ENCODE results near the gene MYO5B.

Gene MYO5B

DNA sequence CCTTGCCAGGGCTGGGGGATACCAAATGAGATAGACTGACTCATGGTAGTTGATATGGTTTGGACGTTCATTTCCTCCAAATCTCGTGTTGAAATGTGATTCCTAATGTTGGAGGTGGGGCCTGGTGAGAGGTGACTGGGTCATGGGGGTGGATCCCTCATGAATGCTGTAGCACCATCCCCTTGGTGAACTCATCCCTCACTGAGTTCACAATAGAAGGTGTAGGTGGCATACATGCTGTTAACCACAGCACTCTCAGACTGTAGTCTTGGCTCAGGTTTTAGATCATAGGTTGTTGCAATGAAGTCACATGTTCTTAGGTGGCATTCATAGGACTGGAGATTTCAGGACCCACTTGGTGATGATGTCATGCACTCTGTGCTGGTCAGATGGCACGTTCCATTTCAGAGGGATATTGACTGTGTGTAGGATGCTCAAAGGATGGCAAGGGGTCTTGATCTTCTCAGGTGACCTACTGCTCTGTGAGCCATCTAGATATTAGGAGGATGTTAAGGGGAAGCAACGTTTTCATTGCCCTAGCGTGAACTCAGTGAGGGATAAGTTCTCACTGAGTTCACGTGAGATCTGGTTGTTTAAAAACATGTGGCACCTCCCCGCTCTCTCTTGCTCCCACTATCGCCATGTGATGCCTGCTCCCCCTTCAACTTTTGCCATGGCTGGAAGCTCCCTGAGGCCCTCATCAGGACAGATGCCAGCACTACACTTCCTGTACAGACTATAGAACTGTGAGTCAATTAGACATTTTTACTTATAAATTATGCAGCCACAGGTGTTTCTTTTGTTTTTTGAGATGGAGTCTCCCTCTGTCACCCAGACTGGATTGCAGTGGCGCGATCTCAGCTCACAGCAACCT is 307.8 kb downstream of the MYO5B start:
- no peak for DNase-seq (ENCODE audit: low read depth)

DNA sequence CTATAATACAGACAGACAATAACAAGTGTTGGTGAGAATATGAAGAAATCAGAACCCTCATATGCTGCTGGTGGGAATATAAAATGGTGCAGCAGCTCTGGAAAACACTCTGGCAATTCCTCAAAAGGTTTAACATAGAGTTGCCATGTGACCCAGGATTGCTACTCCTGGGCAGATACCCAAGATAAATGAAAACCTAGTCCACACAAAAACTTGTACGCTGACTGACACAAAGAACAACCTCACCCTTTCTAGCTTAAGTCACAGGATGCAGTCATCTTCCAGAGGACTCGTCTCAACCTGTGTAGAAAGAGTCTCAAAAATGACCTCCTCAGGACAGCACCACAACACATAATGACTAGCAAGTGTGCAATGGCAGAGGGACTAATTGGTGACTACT is 310.0 kb downstream of the MYO5B start:
- DNase-seq (ENCODE audit: low read depth): no peak
- in situ Hi-C loops (cut with HindIII; ENCODE audit: low sequenced_read_pairs): no loop called here
- H3K4me3 ChIP-seq (ENCODE audit: low read depth, low read length): no peak overlapping the region
- no peak for TF ChIP-seq CTCF (IDR thresholded peaks at IDR 0.05; ENCODE audit: low read depth, low read length, missing control alignments)

More for the DNA sequence above, 307.8 kb downstream of the MYO5B start:
- no peak for TF ChIP-seq CTCF (IDR thresholded peaks at IDR 0.05; ENCODE audit: low read depth, low read length, missing control alignments)
- no peak overlapping the region for H3K4me3 ChIP-seq (ENCODE audit: low read depth, low read length)
- in situ Hi-C loops (cut with HindIII; ENCODE audit: low sequenced_read_pairs): no loop called here

DNA sequence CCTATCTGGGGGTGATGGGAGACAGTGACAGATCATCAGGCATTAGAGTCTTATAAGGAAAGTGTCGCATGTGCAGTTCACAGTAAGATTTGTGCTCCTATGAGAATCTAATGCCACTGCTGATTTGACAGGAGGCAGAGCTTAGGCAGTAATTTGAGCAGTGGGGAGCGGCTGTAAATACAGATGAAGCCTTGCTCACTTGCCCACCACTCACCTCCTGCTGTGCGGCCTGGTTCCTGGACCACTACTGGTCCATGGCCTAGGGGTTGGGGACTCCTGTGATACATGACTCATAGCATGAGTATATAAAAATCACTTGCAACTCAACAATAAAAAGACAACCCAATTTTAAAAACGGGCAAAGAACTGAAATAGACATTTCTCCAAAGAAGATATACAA is 310.5 kb downstream of the MYO5B start:
- TF ChIP-seq CTCF (IDR thresholded peaks at IDR 0.05; ENCODE audit: low read depth, low read length, missing control alignments): no peak
- DNase-seq (ENCODE audit: low read depth): no peak
- in situ Hi-C loops (cut with HindIII; ENCODE audit: low sequenced_read_pairs): no loop called here
- no peak overlapping the region for H3K4me3 ChIP-seq (ENCODE audit: low read depth, low read length)

GRCh38 chr18:49880661-49881060 is 314.3 kb downstream of the MYO5B start:
- no peak for TF ChIP-seq CTCF (IDR thresholded peaks at IDR 0.05; ENCODE audit: low read depth, low read length, missing control alignments)
- in situ Hi-C loops (cut with HindIII; ENCODE audit: low sequenced_read_pairs): no loop called here
- H3K4me3 ChIP-seq (ENCODE audit: low read depth, low read length): no peak overlapping the region
- DNase-seq (ENCODE audit: low read depth): no peak

DNA sequence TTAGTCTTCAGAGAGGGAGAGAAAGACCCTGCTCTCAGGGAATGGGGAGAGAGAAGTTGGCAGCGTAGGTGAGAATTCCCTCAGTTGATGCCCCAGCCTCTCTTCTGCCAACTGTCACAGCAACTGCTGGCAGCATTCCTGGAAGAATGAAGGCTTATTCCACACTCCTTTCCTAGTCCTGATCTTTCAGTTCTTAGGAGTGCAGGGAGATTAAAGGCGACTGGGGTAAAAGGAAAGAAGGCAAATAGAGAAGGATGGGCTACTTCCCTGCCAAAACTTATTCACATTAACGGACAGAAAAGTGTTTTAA is 315.7 kb downstream of the MYO5B start:
- no peak overlapping the region for H3K4me3 ChIP-seq (ENCODE audit: low read depth, low read length)
- DNase-seq (ENCODE audit: low read depth): no peak
- in situ Hi-C loops (cut with HindIII; ENCODE audit: low sequenced_read_pairs): no loop called here
- TF ChIP-seq CTCF (IDR thresholded peaks at IDR 0.05; ENCODE audit: low read depth, low read length, missing control alignments): no peak

DNA sequence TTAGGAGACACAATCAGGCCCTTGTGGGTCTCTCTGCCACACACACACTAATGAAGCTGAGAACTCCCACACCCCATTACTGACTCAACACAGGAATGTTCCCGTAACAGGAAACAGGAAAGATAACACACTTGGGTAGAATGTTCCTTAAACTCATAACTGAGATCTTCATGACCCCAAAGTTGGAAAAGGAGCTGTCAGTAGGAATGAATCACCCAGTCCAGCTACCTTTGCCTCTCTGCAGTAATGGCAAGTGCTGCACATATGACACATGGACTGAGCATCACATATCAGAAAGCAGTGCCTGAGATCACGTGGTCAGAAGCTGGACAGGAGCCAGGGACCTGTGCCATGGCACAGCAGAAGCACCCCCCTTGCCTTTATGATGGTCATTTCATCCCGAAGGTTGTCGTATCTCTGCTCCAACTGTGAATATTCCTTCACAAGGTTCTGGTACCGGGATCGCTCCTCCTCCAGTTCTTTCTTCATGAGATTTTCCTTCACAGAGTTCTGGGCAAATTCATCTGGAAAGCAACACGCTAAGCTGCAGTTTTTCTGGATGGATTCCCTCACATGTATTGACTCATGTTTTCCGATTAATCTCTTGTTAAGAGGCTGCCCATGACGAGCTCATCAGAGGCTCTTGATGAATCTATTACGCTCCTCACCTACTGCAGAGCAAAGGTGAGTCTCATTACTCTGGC is 316.2 kb downstream of the MYO5B start:
- in situ Hi-C loops (cut with HindIII; ENCODE audit: low sequenced_read_pairs): no loop called here
- DNase-seq (ENCODE audit: low read depth): peak; percentile 38

More for the DNA sequence above, 316.2 kb downstream of the MYO5B start:
- H3K4me3 ChIP-seq (ENCODE audit: low read depth, low read length): no peak overlapping the region
- no peak for TF ChIP-seq CTCF (IDR thresholded peaks at IDR 0.05; ENCODE audit: low read depth, low read length, missing control alignments)
